Liver (tissue), 9 donors: ENCODE measurements around the gene C14orf132. TPM values are rescaled to one million over a fixed set of nuclear protein-coding genes. Genes with fewer than 3 reads are reported as not detected.

Experiments
- DNase-seq: peaks from one replicate; pipeline ENCODE4 v3.0.0-alpha.2; 2017; ENCODE audit warnings: low spot score
- H3K27ac ChIP-seq, 2 donors: one replicate each; pipeline ENCODE4 v1.7.0; 2013; ENCODE audit warnings: inconsistent platforms in 2 of 2, low read length in 2 of 2, control low read depth in 1 of 2, low read depth in 1 of 2, mild to moderate bottlenecking in 1 of 2
- H3K27me3 ChIP-seq, 4 donors: one replicate each; pipeline versions ENCODE4 v1.6.1 to v1.7.0; 2013; ENCODE audit warnings: low read length in 3 of 4, inconsistent platforms in 1 of 4, mild to moderate bottlenecking in 1 of 4, moderate library complexity in 1 of 4; ENCODE audit not compliant: control insufficient read depth in 4 of 4, insufficient read depth in 4 of 4
- H3K36me3 ChIP-seq, 4 donors: one replicate each; pipeline versions ENCODE4 v1.6.1 to v1.7.0; 2013; ENCODE audit warnings: low read length in 3 of 4, mild to moderate bottlenecking in 3 of 4, low read depth in 1 of 4, moderate library complexity in 1 of 4; ENCODE audit not compliant: control insufficient read depth in 4 of 4, insufficient read depth in 3 of 4
- H3K4me1 ChIP-seq, 4 donors: one replicate each; pipeline versions ENCODE4 v1.6.1 to v1.7.0; 2013; ENCODE audit warnings: low read length in 3 of 4, mild to moderate bottlenecking in 3 of 4, moderate library complexity in 1 of 4; ENCODE audit not compliant: control insufficient read depth in 4 of 4, insufficient read depth in 4 of 4
- H3K4me3 ChIP-seq, 3 donors: one replicate each; pipeline versions ENCODE4 v1.6.1 to v1.7.0; 2013; ENCODE audit warnings: low read length in 3 of 3, control low read depth in 1 of 3, low read depth in 1 of 3, mild to moderate bottlenecking in 1 of 3
- H3K9ac ChIP-seq, 2 donors: one replicate each; pipeline ENCODE4 v1.7.0; 2013; ENCODE audit warnings: low read length in 2 of 2, mild to moderate bottlenecking in 2 of 2, moderate library complexity in 2 of 2, control low read depth in 1 of 2, low read depth in 1 of 2
- H3K9me3 ChIP-seq, 4 donors: one replicate each; pipeline versions ENCODE4 v1.6.1 to v1.7.0; 2013; ENCODE audit warnings: low read length in 3 of 4; ENCODE audit not compliant: control insufficient read depth in 4 of 4
- ATF3 ChIP-seq: IDR thresholded peaks from 2 replicates; pipeline ENCODE4 v1.6.1; 2016; ENCODE audit warnings: antibody characterized with exemption
- EGR1 ChIP-seq, 2 donors: IDR thresholded peaks; 2 replicates each; pipeline ENCODE4 v1.6.1; 2016 to 2018; ENCODE audit warnings: antibody characterized with exemption in 2 of 2, low read depth in 2 of 2
- FOXA1 ChIP-seq: IDR thresholded peaks from 2 replicates; pipeline ENCODE4 v1.6.1; 2016; ENCODE audit warnings: antibody characterized with exemption
- HNF4G ChIP-seq: IDR thresholded peaks from 2 replicates; pipeline ENCODE4 v1.6.1; 2016; ENCODE audit warnings: antibody characterized with exemption
- NR2F2 ChIP-seq: IDR thresholded peaks from 2 replicates; pipeline ENCODE4 v1.6.1; 2016; ENCODE audit warnings: antibody characterized with exemption
- RAD21 ChIP-seq, 2 donors: IDR thresholded peaks; 2 replicates each; pipeline ENCODE4 v1.6.1; 2016; ENCODE audit warnings: antibody characterized with exemption in 2 of 2, mild to moderate bottlenecking in 2 of 2
- RXRA ChIP-seq, 2 donors: IDR thresholded peaks; 2 replicates each; pipeline ENCODE4 v1.6.1; 2017 to 2018; ENCODE audit warnings: antibody characterized with exemption in 2 of 2, mild to moderate bottlenecking in 1 of 2
- TAF1 ChIP-seq: conservative IDR thresholded peaks from 2 replicates; pipeline ENCODE4 v1.6.1; 2016; ENCODE audit warnings: antibody characterized with exemption, mild to moderate bottlenecking
- YY1 ChIP-seq: IDR thresholded peaks from 2 replicates; pipeline ENCODE4 v1.6.1; 2016; ENCODE audit warnings: antibody characterized with exemption, mild to moderate bottlenecking
- WGBS: extraction: QIAGEN DNeasy Blood & Tissue Kit; methylation state at CpG from one replicate; pipeline ENCODE4 v1.1.7; 2013; 5-methylcytosine and 5-hydroxymethylcytosine counted together
- polyA plus RNA-seq, 2 donors: library from polyadenylated mRNA; stranded (reverse) in 1 of 2; unstranded in 1 of 2; fragments of 200-250 nt in 1 of 2; fragments of >200 nt in 1 of 2; fragmentation: Nextera tagmentation in 1 of 2; extraction: Ambion mirVana in 1 of 2; gene quantifications; one replicate each; pipeline versions ENCODE4 v1.2.1 to v1.2.3, GENCODE V29; 2013 to 2015
- total RNA-seq, 2 donors: library from RNA; depleted of rRNA; stranded (reverse); fragments of >200 nt; gene quantifications; one replicate each; pipeline ENCODE4 v1.2.3, GENCODE V29; 2014
- TF ChIP-seq, protein P1 (sequence below): fragments of 150-350 bp; IDR thresholded peaks from 2 replicates; pipeline ENCODE4 v1.5.1; 2017; ENCODE audit warnings: improper control_type of control experiment, low read depth, low read length; ENCODE audit not compliant: missing input control
- TF ChIP-seq, protein P2 (sequence below): IDR thresholded peaks from 2 replicates; pipeline ENCODE4 v1.6.1; 2016; ENCODE audit warnings: antibody characterized with exemption, mild to moderate bottlenecking
- TF ChIP-seq, protein P3 (sequence below): IDR thresholded peaks from 2 replicates; pipeline ENCODE4 v1.6.1; 2016; ENCODE audit warnings: antibody characterized with exemption
- donor health status: healthy.
- donor health status: healthy.
- donor health status: healthy.
- donor health status: healthy.
- donor health status: healthy.

Gene C14orf132
- total and polyA plus RNA-seq, 4 donors = 1.8 to 3.0 (median 2.1) TPM

- DNase-seq = no peak
- peaks cover 2 to 17% (median 12%) of the 10 kb centered on the region in 4 donors for H3K4me1 ChIP-seq
- peak overlapping the region; percentile 15 to 42 for H3K27ac ChIP-seq
These were observed 610 bp downstream of the C14orf132 start for GRCh38 chr14:96039633-96040311.

GRCh38 chr14:96040828-96041371 is 1.7 kb downstream of the C14orf132 start:
- Histone ChIP-seq H3K9me3 (no peaks in the 10 kb centered on the region), H3K4me1 (peaks cover 2 to 17% (median 12%) of the 10 kb centered on the region in 4 donors), H3K27ac (no peak overlapping the region), H3K27me3 (no peaks in the 10 kb centered on the region), H3K9ac (no peak overlapping the region), H3K36me3 (no peaks in the 10 kb centered on the region), H3K4me3 (no peak overlapping the region)
- 73% methylated on average over 9 of the region's 9 CpGs for WGBS
- DNase-seq = no peak
- TF ChIP-seq NR2F2 (no peak), YY1 (no peak), RAD21 (IDR thresholded peaks at IDR 0.05) (no peak), EGR1 (IDR thresholded peaks at IDR 0.05; ENCODE audit: low read depth in 2 of 2) (no peak), ATF3 (no peak), HNF4G (no peak)
- TF ChIP-seq, protein P1, sequence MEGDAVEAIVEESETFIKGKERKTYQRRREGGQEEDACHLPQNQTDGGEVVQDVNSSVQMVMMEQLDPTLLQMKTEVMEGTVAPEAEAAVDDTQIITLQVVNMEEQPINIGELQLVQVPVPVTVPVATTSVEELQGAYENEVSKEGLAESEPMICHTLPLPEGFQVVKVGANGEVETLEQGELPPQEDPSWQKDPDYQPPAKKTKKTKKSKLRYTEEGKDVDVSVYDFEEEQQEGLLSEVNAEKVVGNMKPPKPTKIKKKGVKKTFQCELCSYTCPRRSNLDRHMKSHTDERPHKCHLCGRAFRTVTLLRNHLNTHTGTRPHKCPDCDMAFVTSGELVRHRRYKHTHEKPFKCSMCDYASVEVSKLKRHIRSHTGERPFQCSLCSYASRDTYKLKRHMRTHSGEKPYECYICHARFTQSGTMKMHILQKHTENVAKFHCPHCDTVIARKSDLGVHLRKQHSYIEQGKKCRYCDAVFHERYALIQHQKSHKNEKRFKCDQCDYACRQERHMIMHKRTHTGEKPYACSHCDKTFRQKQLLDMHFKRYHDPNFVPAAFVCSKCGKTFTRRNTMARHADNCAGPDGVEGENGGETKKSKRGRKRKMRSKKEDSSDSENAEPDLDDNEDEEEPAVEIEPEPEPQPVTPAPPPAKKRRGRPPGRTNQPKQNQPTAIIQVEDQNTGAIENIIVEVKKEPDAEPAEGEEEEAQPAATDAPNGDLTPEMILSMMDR = no peak

More at GRCh38 chr14:96039633-96040311, 610 bp downstream of the C14orf132 start:
- H3K9ac ChIP-seq = peak overlapping the region in 1 of 2 donors; percentile 16
- H3K4me3 ChIP-seq = peak overlapping the region; percentile 45 to 82 (median 57)
- H3K27me3 ChIP-seq = no peaks in the 10 kb centered on the region
- no peaks in the 10 kb centered on the region for H3K36me3 ChIP-seq
- WGBS = under 1% methylated on average over 56 of the region's 56 CpGs
- no peaks in the 10 kb centered on the region for H3K9me3 ChIP-seq
- TF ChIP-seq EGR1 (IDR thresholded peaks at IDR 0.05; ENCODE audit: low read depth in 2 of 2) (no peak), TAF1 (no peak), YY1 (no peak), NR2F2 (no peak), RXRA (IDR thresholded peaks at IDR 0.05) (peak in 1 of 2 donors; percentile 25), FOXA1 (no peak)
- TF ChIP-seq, protein P2, sequence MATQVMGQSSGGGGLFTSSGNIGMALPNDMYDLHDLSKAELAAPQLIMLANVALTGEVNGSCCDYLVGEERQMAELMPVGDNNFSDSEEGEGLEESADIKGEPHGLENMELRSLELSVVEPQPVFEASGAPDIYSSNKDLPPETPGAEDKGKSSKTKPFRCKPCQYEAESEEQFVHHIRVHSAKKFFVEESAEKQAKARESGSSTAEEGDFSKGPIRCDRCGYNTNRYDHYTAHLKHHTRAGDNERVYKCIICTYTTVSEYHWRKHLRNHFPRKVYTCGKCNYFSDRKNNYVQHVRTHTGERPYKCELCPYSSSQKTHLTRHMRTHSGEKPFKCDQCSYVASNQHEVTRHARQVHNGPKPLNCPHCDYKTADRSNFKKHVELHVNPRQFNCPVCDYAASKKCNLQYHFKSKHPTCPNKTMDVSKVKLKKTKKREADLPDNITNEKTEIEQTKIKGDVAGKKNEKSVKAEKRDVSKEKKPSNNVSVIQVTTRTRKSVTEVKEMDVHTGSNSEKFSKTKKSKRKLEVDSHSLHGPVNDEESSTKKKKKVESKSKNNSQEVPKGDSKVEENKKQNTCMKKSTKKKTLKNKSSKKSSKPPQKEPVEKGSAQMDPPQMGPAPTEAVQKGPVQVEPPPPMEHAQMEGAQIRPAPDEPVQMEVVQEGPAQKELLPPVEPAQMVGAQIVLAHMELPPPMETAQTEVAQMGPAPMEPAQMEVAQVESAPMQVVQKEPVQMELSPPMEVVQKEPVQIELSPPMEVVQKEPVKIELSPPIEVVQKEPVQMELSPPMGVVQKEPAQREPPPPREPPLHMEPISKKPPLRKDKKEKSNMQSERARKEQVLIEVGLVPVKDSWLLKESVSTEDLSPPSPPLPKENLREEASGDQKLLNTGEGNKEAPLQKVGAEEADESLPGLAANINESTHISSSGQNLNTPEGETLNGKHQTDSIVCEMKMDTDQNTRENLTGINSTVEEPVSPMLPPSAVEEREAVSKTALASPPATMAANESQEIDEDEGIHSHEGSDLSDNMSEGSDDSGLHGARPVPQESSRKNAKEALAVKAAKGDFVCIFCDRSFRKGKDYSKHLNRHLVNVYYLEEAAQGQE = no peak
- TF ChIP-seq, protein P3, sequence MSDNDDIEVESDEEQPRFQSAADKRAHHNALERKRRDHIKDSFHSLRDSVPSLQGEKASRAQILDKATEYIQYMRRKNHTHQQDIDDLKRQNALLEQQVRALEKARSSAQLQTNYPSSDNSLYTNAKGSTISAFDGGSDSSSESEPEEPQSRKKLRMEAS = no peak
